Retinal pigment epithelial cell (primary cell): ENCODE results near the gene FBLN2.
A peak's percentile ranks its signal among the peaks of the same experiment; 100 is the strongest.

Source experiments
- DNase-seq: peaks from one replicate; pipeline ENCODE4 v3.0.0-alpha.2; 2010; ENCODE audit warnings: low read depth
- H3K4me3 ChIP-seq: 2 replicates; pipeline ENCODE4 v1.5.1; 2011; ENCODE audit warnings: mild to moderate bottlenecking, low read length, control low read depth, moderate library complexity
- CTCF ChIP-seq: conservative IDR thresholded peaks from 2 replicates; pipeline ENCODE4 v1.5.1; 2011; ENCODE audit warnings: low read depth, low read length, control low read depth, inconsistent platforms

The FBLN2 gene

GRCh38 chr3:13657660-13658435 lies 108.9 kb downstream of the FBLN2 start:
- DNase-seq: no peak
- peak; percentile 95 for TF ChIP-seq CTCF
- H3K4me3 ChIP-seq: no peak overlapping the region

- DNase-seq: no peak
- H3K4me3 ChIP-seq: no peak overlapping the region
- TF ChIP-seq CTCF: no peak
Measured at GRCh38 chr3:13658681-13659080, 109.8 kb downstream of the FBLN2 start.

GRCh38 chr3:13659221-13659969 lies 110.5 kb downstream of the FBLN2 start:
- H3K4me3 ChIP-seq: no peak overlapping the region
- TF ChIP-seq CTCF: no peak
- no peak for DNase-seq

- no peak for TF ChIP-seq CTCF
- DNase-seq: no peak
- H3K4me3 ChIP-seq: no peak overlapping the region
Measured at GRCh38 chr3:13660042-13660874, 111.3 kb downstream of the FBLN2 start.

- TF ChIP-seq CTCF: no peak
- no peak overlapping the region for H3K4me3 ChIP-seq
- DNase-seq: no peak
Measured at GRCh38 chr3:13661121-13661520, 112.2 kb downstream of the FBLN2 start.

- no peak overlapping the region for H3K4me3 ChIP-seq
- no peak for TF ChIP-seq CTCF
- DNase-seq: no peak
Measured at GRCh38 chr3:13662238-13662847, 113.4 kb downstream of the FBLN2 start.
